ENCODE data around the gene YIPF2.

DNA sequence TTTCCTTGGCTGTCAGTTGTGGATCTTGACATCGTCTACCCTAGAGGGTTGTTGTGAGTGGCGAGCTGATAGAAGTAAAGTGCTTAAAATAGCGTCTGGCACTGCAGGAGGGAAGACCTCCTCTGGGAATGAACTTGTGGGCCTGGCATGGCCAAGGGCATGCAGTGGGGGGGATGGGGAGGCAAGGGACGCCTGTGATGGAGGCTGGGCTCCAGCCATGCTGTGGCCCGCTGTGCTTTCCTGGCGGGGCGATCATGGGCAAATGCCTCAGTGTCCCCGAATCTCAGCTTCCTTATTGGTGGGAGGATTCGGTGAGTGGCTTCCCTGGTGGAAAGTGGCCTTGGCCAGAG lies 46.4 kb downstream of the YIPF2 start:
- TF ChIP-seq, protein P1, sequence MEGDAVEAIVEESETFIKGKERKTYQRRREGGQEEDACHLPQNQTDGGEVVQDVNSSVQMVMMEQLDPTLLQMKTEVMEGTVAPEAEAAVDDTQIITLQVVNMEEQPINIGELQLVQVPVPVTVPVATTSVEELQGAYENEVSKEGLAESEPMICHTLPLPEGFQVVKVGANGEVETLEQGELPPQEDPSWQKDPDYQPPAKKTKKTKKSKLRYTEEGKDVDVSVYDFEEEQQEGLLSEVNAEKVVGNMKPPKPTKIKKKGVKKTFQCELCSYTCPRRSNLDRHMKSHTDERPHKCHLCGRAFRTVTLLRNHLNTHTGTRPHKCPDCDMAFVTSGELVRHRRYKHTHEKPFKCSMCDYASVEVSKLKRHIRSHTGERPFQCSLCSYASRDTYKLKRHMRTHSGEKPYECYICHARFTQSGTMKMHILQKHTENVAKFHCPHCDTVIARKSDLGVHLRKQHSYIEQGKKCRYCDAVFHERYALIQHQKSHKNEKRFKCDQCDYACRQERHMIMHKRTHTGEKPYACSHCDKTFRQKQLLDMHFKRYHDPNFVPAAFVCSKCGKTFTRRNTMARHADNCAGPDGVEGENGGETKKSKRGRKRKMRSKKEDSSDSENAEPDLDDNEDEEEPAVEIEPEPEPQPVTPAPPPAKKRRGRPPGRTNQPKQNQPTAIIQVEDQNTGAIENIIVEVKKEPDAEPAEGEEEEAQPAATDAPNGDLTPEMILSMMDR (IDR thresholded peaks at IDR 0.05): no peak
- no peak for TF ChIP-seq ZFX (IDR thresholded peaks at IDR 0.05; ENCODE audit: borderline replicate concordance)

Data from 22Rv1 (cell line).